HG03520 (cell line): ENCODE results near the gene CNTNAP5.

ENCODE experiments used
- ATAC-seq: cut with Tn5 transposase; IDR thresholded peaks from one replicate; pipeline ENCODE4 v1.9.1; 2021; ENCODE audit warnings: mild to moderate bottlenecking, moderate library complexity; ENCODE audit not compliant: unreplicated experiment

Gene CNTNAP5

DNA sequence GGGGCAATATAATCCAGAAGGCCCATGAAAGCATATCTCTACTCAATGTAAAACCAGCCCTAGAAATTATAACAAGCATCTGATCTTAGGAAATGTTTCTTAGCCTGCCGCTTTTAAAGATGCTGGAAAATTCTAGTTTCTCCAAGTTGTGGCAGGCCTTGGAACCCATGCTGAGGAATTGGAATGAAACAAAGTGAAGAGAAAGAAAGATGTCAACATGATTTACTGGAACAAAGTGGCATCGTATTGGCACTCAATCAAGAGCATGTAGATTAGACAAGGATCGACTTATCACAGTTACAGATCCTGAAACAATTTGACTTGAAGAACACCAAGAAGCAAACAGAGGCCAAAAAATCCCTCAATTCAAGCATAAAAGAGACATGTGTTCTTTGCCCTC lies 28.7 kb downstream of the CNTNAP5 start:
- ATAC-seq = no peak

DNA sequence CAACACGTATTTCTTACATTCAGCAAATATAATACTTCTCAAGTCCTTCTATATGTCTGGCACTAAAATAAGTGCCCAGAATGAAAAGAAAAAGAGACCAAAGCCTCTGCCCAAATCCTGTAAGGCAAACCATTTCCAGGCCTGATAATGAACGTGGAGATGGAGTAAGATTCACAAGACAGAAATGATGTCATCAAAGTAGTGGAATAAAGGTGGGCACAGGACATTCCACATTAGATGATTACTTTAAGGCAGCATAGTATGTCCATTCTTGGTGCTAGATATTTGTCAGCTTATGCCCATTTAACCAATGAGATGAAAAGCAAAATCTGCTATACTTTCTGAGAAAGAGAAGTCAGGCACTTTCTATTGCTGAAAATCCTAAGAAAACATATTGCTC lies 38.5 kb downstream of the CNTNAP5 start:
- no peak for ATAC-seq

DNA sequence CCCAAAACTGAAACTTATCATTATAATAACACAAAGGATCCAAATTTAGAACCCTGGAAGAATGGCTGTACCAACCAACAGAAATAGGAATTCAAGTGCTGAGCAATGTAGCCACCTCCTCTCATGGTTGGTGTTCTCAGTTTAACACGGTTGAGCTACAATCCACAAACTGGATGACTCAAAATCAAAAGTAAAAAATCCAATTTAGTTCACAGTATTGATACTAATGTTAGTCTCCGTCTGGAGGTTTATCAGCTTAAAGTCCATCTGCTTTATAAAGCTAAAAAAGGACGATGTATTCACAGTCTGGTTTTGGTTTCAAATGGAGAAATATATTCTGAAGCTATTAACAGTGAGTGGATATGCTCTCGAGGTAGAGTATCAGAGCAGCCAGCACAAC lies 40.5 kb downstream of the CNTNAP5 start:
- ATAC-seq = no peak

DNA sequence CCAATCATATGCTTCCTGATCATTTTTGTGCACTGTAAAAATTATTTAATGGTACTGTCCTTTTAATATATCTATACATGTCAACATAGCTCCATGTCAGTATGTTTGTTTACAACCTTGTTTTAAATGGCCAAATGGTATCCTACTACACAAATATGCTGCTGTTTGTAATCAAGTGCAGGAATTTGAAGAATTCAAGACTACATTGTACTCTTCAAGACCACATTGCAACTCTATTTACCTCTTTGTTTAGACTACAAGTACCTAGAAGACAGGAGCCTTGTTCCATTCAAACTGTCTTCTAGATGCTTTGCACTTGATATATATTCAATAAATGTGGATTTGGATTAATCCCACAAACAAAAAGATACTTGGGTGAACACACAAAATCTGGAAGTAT lies 41.7 kb downstream of the CNTNAP5 start:
- ATAC-seq = no peak

DNA sequence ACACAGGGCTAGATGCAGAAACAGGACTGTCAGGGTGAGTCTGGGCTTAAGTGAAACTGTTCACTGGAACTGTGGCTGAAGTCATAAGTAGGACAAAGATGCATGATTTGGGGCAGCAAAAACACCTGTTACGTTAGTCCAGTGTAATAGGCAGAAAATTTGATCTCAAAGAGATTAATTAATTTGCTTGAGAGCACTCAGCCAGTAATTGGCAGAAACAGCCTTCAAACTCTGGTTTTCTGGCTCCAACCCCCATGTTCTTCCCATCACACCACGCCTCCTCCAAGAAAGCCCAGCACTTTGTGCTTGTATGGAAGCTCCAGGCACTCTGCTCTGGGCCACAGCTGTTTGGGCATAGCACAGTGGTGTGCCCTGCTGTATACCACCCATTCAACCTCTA lies 54.0 kb downstream of the CNTNAP5 start:
- ATAC-seq = no peak

DNA sequence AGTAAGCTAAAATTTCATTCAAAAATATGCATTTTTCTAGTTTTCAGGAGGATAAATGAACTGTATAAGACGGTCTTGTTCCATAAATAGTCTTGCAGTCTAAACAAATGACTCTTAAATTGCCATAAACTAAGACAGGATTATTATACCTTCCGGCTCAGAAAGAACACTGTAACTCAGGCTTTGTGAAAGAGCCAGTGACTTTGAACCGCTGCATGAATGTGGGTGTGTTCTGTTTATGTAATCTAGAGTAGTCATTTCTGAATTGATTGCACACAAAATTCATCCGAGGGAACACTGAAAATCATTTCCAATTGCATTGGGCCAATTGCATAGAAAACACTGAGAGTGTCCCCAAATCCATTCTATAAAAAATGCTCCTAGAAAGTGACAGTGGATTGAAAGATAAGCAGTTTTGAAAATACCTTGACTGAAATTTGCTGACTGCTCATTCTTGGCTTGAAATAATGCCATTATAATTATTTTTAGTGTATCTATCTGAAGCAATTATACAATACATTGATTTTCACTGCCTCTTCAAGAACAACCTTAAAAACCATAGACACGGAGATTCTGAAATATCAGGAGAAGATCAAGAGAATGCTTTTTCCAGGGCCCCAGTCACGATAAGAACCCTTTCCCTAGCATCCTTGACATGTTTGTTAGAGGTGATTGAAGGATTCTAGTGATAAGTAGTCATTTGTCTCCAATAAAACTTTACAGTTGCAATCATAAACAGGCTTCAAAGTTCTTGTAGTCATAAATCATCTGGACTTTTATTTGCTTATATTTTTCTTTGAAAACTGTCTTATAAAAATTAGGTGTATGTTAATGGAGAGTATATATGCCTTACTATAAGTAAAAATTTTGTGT lies 55.4 kb downstream of the CNTNAP5 start:
- ATAC-seq = no peak

DNA sequence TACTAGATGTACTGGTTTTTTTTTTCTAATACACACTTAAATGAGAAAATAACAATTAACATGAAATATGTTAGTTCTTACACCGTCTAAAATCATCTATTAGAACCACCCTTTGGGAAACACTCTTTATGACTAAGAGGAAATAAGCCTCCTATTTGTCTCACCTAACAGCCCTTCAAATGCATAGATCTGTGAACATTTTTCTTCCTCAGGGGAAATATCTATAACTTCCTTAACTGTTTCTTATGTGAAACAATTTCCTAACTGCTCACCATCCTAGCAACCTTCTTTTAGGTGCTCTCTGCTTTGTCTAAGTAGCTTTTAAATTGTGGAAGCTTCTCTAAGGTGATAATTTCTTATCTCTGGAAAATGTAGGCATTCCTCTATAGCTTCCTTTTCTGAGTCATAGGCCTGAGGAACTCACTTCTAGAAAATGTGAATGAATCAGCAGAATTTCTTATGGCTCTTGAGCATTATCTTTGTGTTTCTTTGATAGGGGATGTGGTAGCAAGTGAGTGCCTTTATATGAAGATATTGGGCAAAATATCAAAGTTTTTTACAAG lies 56.1 kb downstream of the CNTNAP5 start:
- no peak for ATAC-seq

DNA sequence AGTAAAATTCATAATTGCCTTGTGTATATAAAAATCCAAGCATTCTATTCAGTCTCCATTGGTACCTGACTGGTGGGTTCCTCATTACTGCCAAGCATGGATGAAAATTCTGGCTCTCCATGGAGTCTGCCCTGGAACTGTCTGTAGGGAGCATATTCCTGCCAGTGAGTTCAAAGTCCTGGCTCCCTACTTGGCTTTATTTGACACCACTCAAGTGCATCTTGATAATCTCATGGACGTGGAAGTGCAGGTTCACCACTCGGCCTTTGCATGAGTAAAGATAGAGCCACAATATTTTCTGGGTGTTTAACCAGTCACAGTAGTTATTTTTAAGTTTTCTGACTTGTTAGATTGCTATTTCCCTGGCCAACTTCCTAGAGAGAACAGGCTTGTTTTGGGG lies 63.5 kb downstream of the CNTNAP5 start:
- no peak for ATAC-seq

DNA sequence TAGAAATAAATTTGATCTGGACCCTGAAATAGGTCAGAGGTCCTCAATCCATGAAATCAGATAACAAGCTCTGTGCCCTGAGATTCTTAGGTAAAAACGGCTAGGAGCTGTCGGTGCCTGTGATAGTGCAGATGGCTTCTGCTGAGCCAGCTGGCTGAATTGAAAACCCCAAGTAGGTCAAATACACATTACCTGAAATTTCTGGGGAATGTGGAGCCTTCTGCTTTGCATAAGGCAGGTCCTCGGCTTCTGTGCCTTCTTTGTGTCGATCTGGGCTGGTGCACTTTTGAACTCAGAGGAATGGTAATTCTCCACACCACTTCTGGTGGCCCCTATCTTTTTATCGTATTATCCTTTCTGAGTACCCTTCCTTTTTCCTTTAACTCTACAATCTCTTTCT lies 66.6 kb downstream of the CNTNAP5 start:
- no peak for ATAC-seq

DNA sequence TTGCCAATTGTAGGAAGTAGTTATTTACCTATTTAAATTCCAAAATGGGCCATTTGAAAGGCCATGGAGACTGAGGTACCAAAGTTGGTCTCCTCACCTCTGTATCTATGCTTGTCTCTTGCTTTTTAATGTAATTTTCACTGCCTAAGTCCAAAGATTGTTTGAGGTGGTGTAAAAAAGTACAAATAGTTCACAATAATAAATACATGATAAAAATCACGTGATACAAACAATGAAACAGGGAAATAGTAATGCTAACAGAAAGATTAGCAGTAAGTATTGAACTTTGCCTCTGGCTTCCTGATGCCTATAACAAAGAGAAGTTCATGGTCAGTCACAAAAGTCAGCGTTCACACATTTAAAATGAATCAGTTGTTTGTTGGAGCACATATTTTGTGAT lies 67.6 kb downstream of the CNTNAP5 start:
- ATAC-seq = no peak

DNA sequence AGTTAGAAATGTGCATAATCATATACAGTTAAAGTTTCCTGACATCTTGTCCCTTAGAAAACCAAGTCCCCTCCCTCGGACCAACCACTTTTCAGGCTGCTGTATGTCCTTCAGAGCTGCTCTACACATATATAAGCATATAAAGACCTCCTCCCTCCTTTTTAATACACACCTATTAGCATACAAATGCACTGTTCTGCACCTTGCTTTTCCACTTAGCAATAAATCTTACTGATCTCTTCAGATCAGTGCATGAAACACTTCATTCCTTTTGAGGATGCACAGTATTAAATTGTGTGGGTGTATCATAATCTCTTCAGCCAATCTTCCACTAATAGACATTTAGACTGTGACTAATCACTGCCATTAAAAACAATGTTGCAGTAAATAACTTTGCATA lies 79.8 kb downstream of the CNTNAP5 start:
- no peak for ATAC-seq

DNA sequence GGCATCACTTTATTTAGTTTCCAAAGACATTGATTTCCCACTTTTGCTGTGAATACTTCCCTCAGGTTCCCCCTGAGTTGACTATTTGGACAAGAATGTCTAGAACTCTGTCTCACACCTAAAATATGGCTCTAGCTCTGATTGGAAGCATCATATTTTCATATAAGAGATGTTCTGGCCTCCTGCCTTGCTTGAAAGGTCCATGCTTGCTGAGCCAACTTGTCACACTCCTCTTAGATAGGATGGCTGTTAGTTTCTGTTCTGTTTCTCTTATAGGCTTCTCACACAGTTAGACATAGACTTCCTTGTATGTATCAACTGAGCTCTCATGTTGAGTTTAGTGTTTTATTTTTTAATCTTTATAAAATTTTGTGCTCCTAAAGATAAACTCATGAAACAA lies 87.1 kb downstream of the CNTNAP5 start:
- ATAC-seq = no peak

DNA sequence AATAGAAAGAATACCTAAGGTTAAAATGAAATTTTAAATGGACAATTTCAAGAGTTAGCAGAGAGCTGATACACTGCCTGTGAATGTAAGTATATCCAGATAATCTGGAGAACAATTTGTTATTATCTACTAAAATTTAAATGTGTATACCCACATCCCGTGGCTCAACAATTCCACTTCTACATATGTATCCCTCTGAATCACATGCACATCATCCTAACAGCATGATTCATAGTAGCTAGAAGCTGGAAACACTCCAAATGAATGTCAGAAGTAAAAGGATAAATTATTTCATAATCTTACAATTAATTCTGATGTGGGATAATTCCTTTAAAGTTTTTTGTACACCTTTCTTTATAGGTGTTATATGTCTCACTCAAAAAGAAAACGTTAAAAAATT lies 87.9 kb downstream of the CNTNAP5 start:
- ATAC-seq = no peak

DNA sequence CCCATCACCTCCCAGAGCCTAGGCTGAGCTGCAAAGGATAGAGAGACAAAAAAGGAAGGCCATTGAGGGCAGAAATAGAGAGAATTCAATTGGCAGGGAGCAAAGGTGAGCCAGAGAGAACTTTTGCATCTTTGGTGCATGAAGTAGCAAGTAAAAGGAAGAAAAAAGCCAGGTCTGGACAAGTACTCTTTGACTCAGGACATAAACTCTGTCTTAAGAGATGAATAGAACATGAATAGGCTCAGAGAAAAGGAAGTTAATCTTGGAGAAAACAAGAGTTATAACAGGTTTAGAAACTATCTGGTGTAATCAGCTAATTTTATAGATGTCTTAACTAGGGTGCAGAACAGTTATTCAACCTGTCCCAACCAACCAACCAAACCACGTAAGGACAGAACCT lies 95.2 kb downstream of the CNTNAP5 start:
- ATAC-seq = no peak

DNA sequence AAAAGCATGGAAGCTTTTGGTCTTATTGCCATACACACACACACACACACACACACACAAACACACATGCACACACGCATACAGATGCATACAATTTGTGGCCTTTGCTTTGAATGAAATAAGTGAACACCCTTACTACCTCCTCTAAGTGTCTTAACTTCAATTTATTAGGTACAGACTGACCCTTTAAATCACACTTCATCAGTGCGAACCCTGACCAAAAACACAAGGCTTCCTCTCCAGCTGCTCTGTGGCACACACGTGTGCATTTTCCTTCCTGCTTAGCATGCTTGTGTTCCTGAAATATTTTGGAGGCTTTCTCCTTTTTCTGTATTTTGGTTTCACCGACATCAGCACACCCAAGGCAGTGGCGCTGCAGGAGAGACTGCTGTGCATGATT lies 96.0 kb downstream of the CNTNAP5 start:
- no peak for ATAC-seq

DNA sequence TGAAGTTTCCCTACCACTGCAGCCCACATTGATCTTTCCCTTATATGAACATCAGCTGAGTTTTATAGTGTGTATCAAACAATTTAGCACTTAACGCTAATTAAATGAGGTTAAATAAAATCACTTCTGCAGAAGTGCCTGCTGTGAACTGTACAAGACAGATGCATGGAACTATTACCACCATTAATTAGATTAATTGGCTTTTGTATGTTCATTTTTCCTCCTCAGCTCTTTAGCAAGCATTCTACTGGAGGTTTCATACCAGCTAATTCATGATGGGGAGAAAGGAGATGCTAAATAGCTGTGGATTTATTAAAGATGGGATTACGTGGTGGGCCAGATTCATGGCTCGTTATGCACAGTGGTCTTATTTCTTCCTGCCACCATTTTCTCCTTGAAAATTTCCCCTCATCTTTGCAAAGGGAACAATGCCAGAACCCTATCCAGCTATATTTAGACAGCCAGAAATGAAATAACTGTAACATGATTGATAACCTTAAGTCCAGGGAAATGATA lies 96.7 kb downstream of the CNTNAP5 start:
- no peak for ATAC-seq

DNA sequence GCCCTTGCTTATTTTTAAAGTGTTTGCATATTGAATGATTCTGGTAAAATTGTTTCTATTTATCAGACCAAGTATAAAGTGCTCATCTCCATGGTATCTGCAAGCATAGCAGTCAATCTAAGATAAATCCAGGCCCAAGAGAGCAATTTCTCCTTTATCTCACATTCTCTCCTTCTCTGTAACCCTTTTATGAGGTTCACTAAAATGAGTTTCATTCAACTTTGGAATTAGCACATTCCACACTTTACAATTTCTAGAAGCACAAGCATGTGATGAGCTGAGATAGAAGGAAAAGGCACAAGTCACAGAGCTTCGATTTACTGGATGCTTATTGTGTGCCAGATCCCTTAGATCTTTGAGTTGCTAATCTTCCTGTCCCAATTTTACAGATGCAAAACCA lies 97.3 kb downstream of the CNTNAP5 start:
- ATAC-seq = no peak

DNA sequence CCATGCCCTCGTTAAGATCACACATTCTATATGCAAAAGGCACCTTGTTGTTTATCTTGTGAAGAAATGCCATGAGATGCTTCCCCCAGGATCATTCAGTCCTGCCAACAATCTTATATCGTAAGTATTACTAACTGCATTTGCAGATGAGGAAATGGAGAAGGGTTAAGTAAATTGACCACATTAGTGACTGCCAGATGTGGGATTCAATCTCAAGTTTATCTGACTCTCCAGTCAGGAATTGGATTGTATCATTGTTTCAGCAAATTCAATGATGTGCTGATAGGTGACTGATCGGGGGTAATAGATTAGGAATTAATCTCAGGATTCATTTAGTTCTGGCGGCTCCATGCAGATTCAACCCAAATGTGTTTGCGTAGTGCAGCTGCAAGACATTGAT lies 106.2 kb downstream of the CNTNAP5 start:
- no peak for ATAC-seq

DNA sequence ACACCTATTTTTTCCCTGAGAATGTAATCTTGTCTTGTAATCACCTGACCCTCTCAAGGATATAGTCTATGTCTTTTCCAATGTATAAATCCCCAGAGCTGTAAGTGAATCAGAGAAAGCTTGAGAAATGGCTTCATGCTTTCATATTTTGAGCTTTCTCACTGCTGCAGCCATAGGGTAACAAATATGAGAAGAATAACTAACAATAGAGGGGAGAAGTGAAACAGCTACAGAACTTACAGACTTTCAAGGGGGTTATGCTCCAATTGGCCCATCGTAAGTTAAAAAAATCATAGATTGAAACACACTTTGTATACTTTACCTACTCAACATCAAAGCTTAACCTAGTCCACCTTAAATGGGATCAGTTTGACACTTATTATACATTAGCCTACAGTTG lies 111.0 kb downstream of the CNTNAP5 start:
- no peak for ATAC-seq

DNA sequence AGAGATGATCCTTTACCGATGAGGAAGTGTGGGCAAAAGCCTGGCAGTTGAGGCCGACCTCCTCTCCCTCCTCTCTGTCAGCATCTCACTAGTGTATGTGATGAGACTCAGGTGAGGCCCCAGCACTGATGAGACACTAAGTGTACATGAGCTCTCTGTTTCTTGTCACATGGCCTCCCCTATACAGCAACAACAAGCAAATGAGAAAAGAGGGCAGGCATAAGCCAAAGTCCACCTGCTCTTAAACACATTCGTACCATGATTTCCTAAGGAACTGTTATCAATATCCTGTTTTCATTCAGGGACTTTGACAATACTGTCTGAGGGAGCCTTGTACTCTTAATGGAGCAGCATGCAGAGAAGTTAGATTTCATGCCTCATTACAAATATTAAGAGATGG lies 113.0 kb downstream of the CNTNAP5 start:
- no peak for ATAC-seq

DNA sequence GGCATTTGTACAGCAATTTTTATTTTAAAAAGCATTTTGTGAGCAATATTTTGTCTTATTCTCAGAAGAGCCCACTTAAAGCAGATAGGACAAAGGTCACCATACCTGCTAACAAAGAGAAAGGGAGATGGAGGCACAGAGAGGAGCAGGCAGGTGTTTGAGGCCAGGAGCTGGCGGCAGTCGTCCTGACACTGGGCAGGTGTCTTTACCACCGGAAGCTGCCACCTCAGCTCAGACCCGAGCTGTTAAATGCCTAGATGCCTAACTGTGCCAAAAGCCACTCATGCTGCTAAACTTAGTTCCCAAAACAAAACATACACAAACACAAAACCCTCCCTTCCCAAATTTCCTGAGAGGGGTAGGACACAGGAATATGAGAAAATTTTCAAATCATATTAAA lies 120.9 kb downstream of the CNTNAP5 start:
- no peak for ATAC-seq

DNA sequence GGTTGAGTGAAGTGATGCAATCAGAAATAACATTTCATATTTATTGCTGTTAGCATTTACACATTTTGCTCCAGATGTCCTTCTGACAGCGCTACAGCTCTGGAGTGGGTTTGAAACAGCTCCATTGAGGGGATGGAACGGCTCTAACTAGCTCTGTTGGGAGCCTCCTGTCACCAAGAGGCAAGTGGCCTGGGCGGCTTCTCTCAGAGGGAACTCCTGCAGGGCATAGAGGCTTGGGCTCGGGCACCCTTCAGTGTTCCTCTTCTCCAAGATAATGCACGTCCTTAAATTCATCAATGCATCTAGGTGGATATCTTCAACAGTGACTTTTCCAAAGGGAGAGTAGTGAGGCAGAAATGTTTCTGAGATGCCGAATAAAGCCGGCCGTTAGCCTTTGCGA lies 122.5 kb downstream of the CNTNAP5 start:
- no peak for ATAC-seq

DNA sequence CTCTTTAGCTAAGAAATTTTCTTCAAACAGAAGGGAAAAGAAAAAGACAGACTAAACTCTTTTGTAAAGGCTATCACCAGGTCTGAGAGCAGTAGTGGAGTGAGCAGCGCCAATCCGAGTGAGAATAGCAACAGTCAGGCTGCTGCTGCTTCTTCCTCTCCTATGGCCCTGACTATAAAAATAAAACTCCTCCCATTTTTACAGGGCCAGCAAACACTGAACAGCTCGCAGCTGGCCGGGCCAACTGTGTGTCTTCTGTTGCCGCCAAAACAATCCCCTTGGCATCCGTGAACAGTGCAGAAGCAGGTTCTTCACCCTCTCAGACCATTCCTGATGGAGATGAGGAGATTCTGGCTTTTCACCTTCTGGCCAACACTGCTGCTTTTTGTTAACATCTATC lies 124.5 kb downstream of the CNTNAP5 start:
- ATAC-seq = no peak
